ENCODE results near the gene WNT2. TPM values are rescaled to one million over a fixed set of nuclear protein-coding genes. Genes with fewer than 3 reads are reported as not detected.
A peak's percentile ranks its signal among the peaks of the same experiment; 100 is the strongest.

Gene WNT2
- total RNA-seq, 4 donors from 2014 or later, result 0.69 to 3.7 (median 1.9) TPM

DNA sequence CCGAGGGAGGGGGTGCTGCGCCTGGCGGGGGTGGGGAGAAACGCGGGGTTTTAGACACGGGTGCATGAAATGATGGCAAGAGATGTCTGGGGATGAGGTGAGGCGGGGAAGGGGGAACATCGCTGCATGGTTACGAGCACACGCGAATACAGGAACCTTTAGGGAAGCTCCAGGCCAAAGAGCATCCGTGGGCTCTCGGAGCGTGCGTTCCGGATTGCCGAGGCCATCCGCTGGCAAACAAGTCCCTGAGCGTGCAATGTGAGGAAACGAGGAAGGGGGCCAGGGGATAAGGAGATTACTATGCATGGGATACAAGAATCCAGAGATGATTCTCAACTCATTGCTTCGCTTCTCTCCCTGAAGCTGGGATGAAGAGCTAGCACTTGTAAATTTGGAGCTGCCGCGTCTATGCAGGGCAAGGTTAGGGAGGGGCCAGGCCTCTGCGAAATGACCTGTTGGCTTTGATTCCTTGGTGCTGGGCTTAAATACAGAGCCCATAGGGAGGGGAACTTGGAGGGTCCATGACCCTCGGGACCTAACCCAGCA, 520 bp upstream of the WNT2 start:
- peaks cover 0 to 39% (median 8%) of the 10 kb centered on the region in 4 donors for H3K27me3 ChIP-seq
- WGBS, result 1% methylated on average over 13 of the region's 25 CpGs
- no peaks in the 10 kb centered on the region for H3K9me3 ChIP-seq
- no peak overlapping the region for H3K27ac ChIP-seq (replicated peaks in 1 of 4)
- intact Hi-C loops (cut with DNase I), result no loop called here
- peak overlapping the region; percentile 43 to 48 (median 45) for H3K4me3 ChIP-seq
- peaks cover 12 to 24% (median 23%) of the 10 kb centered on the region in 4 donors for H3K4me1 ChIP-seq
- no peaks in the 10 kb centered on the region for H3K36me3 ChIP-seq
- TF ChIP-seq POLR2A (IDR thresholded peaks at IDR 0.05; ENCODE audit: low read depth) (no peak), EP300 (IDR thresholded peaks at IDR 0.05) (no peak), POLR2AphosphoS5 (IDR thresholded peaks at IDR 0.05) (no peak)
- TF ChIP-seq, protein P1, sequence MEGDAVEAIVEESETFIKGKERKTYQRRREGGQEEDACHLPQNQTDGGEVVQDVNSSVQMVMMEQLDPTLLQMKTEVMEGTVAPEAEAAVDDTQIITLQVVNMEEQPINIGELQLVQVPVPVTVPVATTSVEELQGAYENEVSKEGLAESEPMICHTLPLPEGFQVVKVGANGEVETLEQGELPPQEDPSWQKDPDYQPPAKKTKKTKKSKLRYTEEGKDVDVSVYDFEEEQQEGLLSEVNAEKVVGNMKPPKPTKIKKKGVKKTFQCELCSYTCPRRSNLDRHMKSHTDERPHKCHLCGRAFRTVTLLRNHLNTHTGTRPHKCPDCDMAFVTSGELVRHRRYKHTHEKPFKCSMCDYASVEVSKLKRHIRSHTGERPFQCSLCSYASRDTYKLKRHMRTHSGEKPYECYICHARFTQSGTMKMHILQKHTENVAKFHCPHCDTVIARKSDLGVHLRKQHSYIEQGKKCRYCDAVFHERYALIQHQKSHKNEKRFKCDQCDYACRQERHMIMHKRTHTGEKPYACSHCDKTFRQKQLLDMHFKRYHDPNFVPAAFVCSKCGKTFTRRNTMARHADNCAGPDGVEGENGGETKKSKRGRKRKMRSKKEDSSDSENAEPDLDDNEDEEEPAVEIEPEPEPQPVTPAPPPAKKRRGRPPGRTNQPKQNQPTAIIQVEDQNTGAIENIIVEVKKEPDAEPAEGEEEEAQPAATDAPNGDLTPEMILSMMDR (IDR thresholded peaks at IDR 0.05), result no peak
- DNase-seq (ENCODE audit: extremely low spot score), result no peak

- no peaks in the 10 kb centered on the region for H3K9me3 ChIP-seq
- no peak for DNase-seq (ENCODE audit: extremely low spot score)
- H3K27ac ChIP-seq (replicated peaks in 1 of 4), result no peak overlapping the region
- no peak overlapping the region for H3K4me3 ChIP-seq
- H3K36me3 ChIP-seq, result no peaks in the 10 kb centered on the region
- 81% methylated on average over 10 of the region's 10 CpGs for WGBS
- peaks cover 0 to 39% (median 8%) of the 10 kb centered on the region in 4 donors for H3K27me3 ChIP-seq
- H3K4me1 ChIP-seq, result peaks cover 12 to 24% (median 23%) of the 10 kb centered on the region in 4 donors
- TF ChIP-seq POLR2AphosphoS5 (IDR thresholded peaks at IDR 0.05) (no peak), POLR2A (IDR thresholded peaks at IDR 0.05; ENCODE audit: low read depth) (no peak), EP300 (IDR thresholded peaks at IDR 0.05) (no peak)
- TF ChIP-seq, protein P1 (IDR thresholded peaks at IDR 0.05), result no peak
- intact Hi-C loops (cut with DNase I), result no loop called here
Observed at GRCh38 chr7:117320523-117320922, 2.3 kb downstream of the WNT2 start.

DNA sequence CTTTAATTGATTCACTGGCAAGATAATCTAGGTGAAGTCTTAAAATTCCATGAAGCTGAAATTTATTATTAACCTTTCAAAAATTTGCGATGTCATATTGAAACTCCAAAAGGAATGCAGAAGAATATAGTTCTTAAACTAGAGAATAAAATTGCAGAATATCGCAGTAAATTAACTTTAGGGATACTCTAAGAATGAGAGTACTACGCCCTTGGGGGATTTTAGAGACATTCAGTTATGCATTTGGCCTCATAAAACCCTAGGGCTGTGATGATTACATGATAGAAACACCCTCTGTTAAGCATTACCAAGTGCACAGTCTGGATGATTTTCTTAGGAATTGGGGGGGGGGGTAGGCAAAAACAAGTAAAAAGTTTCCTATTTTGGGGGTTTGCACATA, 3.7 kb downstream of the WNT2 start:
- DNase-seq (ENCODE audit: extremely low spot score), result no peak
- TF ChIP-seq POLR2AphosphoS5 (IDR thresholded peaks at IDR 0.05) (no peak), EP300 (IDR thresholded peaks at IDR 0.05) (no peak), POLR2A (IDR thresholded peaks at IDR 0.05; ENCODE audit: low read depth) (no peak)
- TF ChIP-seq, protein P1 (IDR thresholded peaks at IDR 0.05), result no peak
- peaks cover 0 to 27% (median 8%) of the 10 kb centered on the region in 4 donors for H3K27me3 ChIP-seq
- H3K4me1 ChIP-seq, result peaks cover 12 to 18% (median 18%) of the 10 kb centered on the region in 4 donors
- WGBS, result 81% methylated on average over 3 of the region's 3 CpGs
- H3K4me3 ChIP-seq, result no peak overlapping the region
- no peaks in the 10 kb centered on the region for H3K9me3 ChIP-seq
- no peak overlapping the region for H3K27ac ChIP-seq (replicated peaks in 1 of 4)
- intact Hi-C loops (cut with DNase I), result no loop called here
- no peaks in the 10 kb centered on the region for H3K36me3 ChIP-seq

GRCh38 chr7:117313582-117313981, 9.3 kb downstream of the WNT2 start:
- intact Hi-C loops (cut with DNase I), result no loop called here
- Histone ChIP-seq H3K9me3 (no peaks in the 10 kb centered on the region), H3K36me3 (no peaks in the 10 kb centered on the region), H3K4me1 (no peaks in the 10 kb centered on the region), H3K27ac (replicated peaks in 1 of 4) (no peak overlapping the region), H3K4me3 (no peak overlapping the region), H3K27me3 (no peaks in the 10 kb centered on the region)
- TF ChIP-seq EP300 (IDR thresholded peaks at IDR 0.05), result no peak
- TF ChIP-seq, protein P1 (IDR thresholded peaks at IDR 0.05), result no peak
- no peak for DNase-seq (ENCODE audit: extremely low spot score)
